Stimulated activated CD8-positive, alpha-beta memory T cell treated with anti-CD3 and anti-CD28 coated beads, Interleukin-4, amount 100 ng/mL, for 1 hour (primary cell): ENCODE data around the gene FBLN5.

ENCODE experiments used
- DNase-seq, 2 donors: peaks; one replicate each; pipeline ENCODE4 v3.0.0-alpha.2; 2020; ENCODE audit warnings: low read depth in 2 of 2, low spot score in 1 of 2

Gene FBLN5, protein sequence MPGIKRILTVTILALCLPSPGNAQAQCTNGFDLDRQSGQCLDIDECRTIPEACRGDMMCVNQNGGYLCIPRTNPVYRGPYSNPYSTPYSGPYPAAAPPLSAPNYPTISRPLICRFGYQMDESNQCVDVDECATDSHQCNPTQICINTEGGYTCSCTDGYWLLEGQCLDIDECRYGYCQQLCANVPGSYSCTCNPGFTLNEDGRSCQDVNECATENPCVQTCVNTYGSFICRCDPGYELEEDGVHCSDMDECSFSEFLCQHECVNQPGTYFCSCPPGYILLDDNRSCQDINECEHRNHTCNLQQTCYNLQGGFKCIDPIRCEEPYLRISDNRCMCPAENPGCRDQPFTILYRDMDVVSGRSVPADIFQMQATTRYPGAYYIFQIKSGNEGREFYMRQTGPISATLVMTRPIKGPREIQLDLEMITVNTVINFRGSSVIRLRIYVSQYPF

GRCh38 chr14:91947475-91948184, at the start of gene FBLN5:
Gene FBLN5, minus strand, starts transcription at chr14:91947694. Its CDS starts 465 bp downstream, at chr14:91947229.
- DNase-seq: no peak

DNA sequence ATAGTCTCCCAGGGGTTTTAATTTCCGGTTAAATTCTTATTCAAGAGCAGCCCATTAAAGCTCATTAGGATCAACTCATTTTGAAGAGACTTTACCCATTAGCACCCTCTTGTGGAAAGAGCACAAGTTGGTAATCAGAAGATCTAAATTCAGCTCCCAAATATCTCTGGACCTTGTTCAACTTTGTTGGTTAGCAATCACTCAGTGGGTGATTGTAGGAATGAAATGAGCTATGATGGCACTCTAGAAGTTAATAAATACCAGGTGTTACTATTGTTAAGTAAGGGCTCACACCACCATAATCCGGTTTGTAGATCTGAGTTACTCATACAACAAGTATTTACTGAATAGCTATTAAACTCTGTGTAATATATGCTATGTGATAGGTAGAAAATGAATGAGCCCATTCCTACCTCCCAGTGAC, 49.5 kb upstream of the FBLN5 start:
- DNase-seq: no peak

- DNase-seq: no peak
Observed at GRCh38 chr14:91987192-91987591, 39.7 kb upstream of the FBLN5 start.

DNA sequence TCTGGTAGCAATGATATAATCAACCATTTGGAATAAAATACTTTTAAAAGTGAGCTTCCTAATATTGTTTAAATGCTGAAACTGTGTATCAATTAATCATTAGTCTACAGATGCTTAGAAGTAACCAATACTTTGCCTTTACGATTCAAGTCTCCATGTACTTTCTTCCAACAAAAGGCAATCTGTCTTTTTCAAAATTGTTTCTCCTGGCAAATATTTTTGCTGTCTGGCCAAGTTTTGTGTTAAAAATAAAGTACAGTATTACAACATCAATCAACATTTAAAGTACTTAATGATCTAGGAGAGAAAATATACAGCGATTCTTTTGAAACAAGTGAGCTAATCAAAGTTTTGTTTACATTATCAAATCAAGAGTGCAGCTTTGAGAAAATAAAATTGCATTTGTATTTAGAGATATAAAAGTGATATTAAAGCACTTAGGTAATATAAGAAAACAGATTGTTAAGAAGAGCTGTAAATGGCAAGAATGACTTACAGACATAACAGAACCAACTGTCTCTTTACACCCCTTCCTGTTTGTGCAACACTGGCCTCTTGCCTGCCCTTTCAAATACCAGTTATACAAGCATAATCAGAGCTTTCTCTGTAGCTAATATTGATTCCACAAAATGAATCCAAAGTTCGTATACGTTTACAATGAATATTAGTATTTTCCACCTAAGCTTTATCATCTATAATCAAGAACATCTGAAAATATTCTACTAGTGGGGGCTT, 38.2 kb upstream of the FBLN5 start:
- DNase-seq: no peak

DNA sequence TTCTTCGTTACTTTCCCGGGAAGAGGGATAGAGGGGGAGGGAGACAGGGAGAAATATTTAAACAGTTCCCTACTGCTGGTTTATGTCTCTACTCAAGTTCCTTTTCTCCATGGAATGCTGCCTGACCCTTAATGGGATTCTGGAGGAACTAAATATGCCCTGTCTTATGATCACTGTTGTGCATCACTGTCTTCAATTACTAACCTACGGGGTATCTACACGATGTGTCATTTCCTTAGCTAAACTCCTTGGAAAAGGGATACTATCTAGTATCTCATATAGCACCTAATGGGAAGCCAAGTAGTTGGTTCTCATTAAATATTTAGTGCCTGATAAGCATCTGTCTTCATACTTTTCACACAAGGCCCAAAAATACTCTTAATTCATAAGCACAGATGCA, 37.5 kb upstream of the FBLN5 start:
- DNase-seq: no peak

DNA sequence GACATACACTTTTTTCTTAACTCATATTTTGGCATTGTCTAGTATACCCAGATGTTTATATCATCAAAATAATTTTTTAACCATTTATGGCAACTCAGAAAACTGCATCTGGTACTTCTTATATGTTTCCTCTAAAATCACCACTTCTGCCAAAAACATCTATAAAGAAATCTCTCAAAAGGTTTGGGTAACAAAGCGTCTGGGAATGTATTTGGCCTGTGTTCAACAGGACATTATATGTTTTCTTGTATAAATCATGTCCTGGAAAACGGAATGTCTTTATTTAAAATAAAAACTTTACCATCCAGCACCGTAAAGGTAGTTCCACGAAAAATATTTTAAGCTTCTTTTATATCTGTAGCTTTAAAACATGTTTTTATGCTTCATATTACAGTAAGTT, 36.1 kb upstream of the FBLN5 start:
- no peak for DNase-seq

DNA sequence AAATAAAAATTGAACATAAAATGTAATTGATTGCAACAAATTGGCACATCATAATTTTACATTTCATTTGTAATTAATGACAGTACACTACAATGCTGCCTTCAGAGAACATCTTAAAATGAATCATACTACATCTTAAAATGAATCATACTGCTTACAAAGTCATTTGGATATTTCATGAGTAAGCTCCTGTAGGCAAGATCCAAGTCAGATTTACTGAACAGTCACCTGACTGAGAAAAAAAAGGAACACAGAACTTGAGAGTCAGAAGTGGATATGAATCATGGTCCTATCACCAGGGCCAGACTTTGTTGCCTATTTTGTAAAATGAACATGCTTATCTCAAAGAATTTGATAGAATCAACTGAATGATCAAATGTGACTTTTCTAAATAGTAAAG, 32.7 kb upstream of the FBLN5 start:
- no peak for DNase-seq

DNA sequence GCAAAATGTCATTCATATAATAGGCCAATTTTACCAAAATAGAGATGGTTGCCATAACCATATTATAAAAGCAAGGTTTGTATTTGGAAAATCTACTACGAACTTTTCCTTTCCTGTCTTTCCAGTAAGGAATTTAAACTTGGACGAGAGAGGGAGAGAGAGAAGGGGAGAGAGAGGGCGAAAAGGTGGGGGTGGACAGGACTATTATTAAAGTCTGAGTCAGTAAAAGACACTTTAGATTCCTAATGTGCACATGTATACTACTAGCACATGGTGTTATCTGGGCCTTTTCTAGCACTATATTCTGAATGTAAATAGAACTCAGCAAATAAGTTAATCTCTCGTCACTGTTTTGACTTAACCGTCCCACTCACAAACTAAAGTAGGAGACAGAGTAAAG, 30.4 kb upstream of the FBLN5 start:
- DNase-seq: no peak

GRCh38 chr14:91975763-91976162, 28.3 kb upstream of the FBLN5 start:
- DNase-seq: no peak

DNA sequence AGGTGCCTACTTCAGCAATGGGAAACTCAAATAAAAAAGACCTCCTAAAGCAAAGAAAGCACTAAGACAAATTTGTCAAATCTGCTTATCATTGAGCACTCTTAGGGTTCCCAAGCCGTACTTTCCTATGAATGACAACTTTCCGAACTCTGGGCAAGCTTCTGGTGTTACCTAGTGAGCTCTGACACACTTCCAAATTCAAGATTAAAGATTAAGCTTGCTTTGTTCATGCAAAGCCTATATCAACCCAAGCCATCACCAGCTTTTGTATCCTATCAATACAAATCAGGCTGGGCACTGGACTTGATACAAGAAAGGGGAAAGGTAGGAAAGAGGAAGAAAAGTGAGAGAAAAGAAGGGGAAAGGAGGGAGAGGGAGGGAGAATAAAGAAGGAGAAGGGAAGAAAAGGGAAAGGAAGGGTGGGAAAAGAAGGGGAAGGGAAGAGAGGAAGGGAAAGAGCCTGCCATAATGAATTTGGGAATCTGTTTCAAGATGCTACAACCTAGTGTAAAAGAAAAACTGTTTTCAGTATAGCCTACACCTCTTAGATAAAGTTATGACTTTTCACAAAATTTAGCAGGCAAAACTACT, 23.8 kb upstream of the FBLN5 start:
- no peak for DNase-seq

GRCh38 chr14:91968280-91968679, 20.8 kb upstream of the FBLN5 start:
- no peak for DNase-seq

DNA sequence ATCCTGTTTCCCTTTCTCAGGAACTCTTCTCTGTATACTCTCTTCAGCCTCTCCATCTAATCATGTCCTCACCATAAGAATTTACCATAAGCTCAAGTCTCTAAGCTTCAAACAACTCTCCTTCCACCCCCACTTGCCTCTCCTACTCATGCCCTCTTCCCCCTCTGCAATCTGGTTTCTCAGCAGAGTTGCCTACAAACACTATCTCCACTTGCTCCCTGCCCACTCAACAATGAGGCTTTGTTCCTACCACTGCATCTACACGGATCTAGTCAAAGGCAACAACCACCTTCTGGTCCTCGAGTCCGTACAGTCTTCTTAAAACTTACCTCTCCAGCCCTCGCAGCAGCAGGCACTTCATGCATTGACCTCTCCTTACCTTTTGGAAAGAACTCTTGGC, 17.2 kb upstream of the FBLN5 start:
- DNase-seq: no peak

DNA sequence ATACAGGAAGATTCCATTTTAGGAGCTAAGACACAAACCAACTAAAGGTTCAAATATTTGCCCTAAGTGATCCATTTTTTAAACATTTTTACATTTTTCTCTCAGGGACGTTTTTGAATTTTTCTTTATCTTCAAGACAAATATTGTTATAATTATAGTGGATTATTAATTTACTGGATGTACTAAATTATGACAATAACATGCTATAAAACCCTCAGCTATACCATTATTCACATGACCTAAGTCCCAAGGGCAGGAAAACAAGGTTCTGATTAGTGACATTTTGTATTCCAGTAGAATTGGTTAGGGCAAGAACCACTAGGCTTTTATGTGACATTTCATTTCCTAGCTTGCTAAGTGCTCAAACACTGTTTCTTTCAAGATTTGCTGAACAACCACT, 16.5 kb upstream of the FBLN5 start:
- no peak for DNase-seq

GRCh38 chr14:91963465-91963864, 16.0 kb upstream of the FBLN5 start:
- no peak for DNase-seq

DNA sequence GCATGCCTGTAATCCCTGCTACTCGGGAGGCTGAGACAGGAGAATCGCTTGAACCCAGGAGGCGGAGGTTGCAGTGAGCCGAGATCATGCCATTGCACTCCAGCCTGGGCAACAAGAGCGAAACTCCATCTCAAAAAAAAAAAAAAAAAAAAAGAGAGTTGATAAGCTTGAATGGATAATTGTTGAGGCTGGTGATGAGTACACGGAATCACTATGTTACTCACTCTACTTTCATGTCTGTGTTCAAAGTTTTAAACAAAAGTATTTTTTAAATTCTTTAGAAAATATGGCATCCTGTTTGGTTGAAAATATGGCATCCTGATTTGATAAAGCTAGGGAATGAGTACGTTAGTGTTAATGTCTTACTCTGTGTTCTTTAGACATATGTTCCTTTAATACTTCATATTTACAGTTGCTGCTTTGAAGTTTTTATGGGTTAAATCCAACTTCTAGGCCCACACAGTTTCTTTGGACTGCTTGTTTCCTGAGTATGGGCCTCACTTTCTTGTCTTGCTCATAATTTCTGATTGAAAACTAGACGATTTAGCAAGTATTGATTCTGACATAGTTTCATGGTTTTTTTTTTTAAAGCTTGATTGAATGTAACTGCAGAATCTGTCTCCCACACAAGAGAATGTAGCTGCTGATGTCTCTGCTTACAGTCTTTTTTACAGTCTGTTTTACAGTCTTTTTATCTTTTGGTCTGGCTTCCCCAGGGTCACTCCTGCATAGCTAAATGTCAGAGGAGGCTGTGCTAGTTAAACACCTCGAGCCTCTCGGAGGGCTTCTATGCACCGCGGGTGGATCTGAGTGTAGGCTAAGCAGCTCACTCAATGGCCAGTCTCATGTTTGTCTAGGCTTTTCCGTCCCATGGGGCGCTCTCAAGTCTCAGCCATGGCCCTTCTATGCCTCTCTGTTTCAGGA, 14.1 kb upstream of the FBLN5 start:
- DNase-seq: no peak

DNA sequence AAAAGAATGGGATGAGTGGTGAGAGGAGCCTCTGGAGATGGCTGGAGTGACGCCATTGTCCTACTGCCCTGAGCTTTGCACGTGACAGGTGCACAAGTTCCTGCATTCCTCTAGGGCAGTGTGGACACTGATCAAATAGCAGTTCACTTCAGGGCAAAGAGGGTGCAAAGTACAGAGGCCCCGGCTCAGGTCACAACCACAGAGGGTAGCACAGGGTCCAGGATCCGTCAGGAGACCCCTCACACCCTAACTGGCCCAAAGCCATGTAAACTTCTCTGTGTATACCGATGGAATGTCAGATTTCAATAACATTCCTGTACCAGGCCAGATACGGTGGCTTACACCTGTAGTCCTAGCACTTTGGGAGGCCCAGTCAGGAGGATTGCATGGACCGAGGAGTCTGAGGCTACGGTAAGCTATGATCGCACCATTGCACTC, 10.4 kb upstream of the FBLN5 start:
- no peak for DNase-seq

DNA sequence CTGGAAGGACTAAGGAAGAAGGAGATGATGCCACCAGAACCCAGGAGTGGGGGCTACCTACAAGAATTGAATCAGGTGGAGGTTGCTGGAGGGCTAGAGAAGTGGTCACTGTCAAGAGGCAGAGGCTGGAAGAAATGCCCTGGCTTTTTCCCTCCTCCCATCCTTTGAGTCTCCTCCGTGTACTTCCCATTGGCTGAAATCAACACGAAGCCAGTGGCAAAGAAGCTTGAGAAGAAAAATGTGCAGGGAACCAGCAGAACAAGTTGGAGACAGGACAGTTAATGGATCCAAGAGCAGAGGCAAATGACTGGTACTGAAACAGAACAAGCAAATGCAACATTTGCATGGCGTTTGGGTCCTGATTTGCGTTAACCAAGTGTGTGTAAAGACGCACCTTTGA, 9.1 kb upstream of the FBLN5 start:
- DNase-seq: no peak

GRCh38 chr14:91955168-91955567, 7.7 kb upstream of the FBLN5 start:
- no peak for DNase-seq

DNA sequence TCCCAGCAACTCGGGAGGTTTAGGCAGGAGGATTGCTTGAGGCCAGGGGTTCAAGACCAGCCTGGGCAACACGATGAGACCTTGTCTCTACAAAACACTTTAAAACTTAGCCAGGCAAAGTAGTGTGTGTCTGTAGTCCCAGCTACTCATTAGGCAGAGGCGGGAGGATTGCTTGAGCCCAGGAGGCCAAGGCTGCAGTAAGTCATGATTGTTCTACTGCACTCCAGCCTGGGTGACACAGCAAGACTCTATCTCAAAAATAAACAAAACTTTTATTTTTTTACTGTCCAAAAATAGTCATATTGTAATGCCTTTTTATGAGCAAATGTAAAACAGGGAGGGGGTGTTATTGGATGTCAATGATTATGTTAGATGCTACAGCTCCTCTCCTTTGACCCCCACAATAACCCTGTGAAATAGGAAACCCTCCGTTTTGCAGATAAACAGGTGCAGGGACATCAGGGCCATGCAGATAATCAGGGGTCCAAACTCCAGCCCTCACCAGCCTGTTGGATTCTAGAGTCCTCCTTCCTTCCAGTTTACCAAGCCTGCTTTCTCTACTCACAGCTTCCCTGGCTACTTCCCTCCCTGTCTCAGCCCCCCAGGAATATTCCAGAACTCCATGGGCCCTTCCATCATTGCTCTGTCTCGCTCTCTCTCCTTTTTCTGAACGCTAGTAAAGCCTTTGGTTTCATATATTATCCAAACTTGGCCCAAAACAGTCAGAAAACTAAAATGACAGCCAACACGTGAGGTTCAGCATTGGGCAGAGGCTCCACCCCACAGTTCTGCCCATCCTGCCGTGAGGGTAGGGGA, 5.9 kb upstream of the FBLN5 start:
- no peak for DNase-seq
